Stimulated activated CD8-positive, alpha-beta memory T cell treated with anti-CD3 and anti-CD28 coated beads, Interleukin-2, amount 100 ng/mL, for 48 hours (primary cell): ENCODE data around the gene SAMD5.

Source experiments
- DNase-seq, 2 donors: peaks; one replicate each; pipeline ENCODE4 v3.0.0-alpha.2; 2020; ENCODE audit warnings: low read depth in 2 of 2

Gene SAMD5

GRCh38 chr6:147566244-147566898, 57.9 kb downstream of the SAMD5 start:
- DNase-seq: no peak

GRCh38 chr6:147567141-147567805, 58.8 kb downstream of the SAMD5 start:
- DNase-seq: no peak

GRCh38 chr6:147569788-147570187, 61.3 kb downstream of the SAMD5 start:
- no peak for DNase-seq

GRCh38 chr6:147570681-147571080, 62.2 kb downstream of the SAMD5 start:
- DNase-seq: no peak

GRCh38 chr6:147577488-147577887, 69.0 kb downstream of the SAMD5 start:
- DNase-seq: no peak

- DNase-seq: no peak
These were observed 69.7 kb downstream of the SAMD5 start for GRCh38 chr6:147578159-147578558.

GRCh38 chr6:147578883-147579282, 70.4 kb downstream of the SAMD5 start:
- no peak for DNase-seq

- no peak for DNase-seq
These were observed 71.2 kb downstream of the SAMD5 start for GRCh38 chr6:147579667-147580066.

- DNase-seq: no peak
These were observed 74.5 kb downstream of the SAMD5 start for GRCh38 chr6:147582991-147583390.

- DNase-seq: no peak
These were observed 76.8 kb downstream of the SAMD5 start for GRCh38 chr6:147585256-147585655.

- DNase-seq: no peak
These were observed 77.6 kb downstream of the SAMD5 start for GRCh38 chr6:147586044-147586443.

GRCh38 chr6:147587907-147588306, 79.4 kb downstream of the SAMD5 start:
- DNase-seq: no peak

- no peak for DNase-seq
These were observed 80.0 kb downstream of the SAMD5 start for GRCh38 chr6:147588469-147588868.

GRCh38 chr6:147589739-147590250, 81.3 kb downstream of the SAMD5 start:
- DNase-seq: no peak

- no peak for DNase-seq
These were observed 87.5 kb downstream of the SAMD5 start for GRCh38 chr6:147595961-147596360.

- DNase-seq: no peak
These were observed 95.0 kb downstream of the SAMD5 start for GRCh38 chr6:147603392-147604081.

GRCh38 chr6:147604373-147604772, 95.9 kb downstream of the SAMD5 start:
- no peak for DNase-seq

GRCh38 chr6:147611992-147612391, 103.5 kb downstream of the SAMD5 start:
- DNase-seq: no peak

GRCh38 chr6:147614501-147614900, 106.0 kb downstream of the SAMD5 start:
- DNase-seq: no peak

GRCh38 chr6:147615659-147616456, 107.4 kb downstream of the SAMD5 start:
- no peak for DNase-seq

- no peak for DNase-seq
These were observed 108.9 kb downstream of the SAMD5 start for GRCh38 chr6:147617366-147617765.

- no peak for DNase-seq
These were observed 110.0 kb downstream of the SAMD5 start for GRCh38 chr6:147618457-147618856.
